Measurements from ENCODE around the gene KPNA6. TPM values are rescaled to one million over a fixed set of nuclear protein-coding genes. Genes with fewer than 3 reads are reported as not detected.
A peak's percentile ranks its signal among the peaks of the same experiment; 100 is the strongest.

KPNA6 gene
- total and polyA plus RNA-seq, 10 of the 15 experiments (the other 5 are each of a cell fraction or from before 2014, with no cell fraction given): 11.1 to 55.6 (median 25.9) TPM

DNA sequence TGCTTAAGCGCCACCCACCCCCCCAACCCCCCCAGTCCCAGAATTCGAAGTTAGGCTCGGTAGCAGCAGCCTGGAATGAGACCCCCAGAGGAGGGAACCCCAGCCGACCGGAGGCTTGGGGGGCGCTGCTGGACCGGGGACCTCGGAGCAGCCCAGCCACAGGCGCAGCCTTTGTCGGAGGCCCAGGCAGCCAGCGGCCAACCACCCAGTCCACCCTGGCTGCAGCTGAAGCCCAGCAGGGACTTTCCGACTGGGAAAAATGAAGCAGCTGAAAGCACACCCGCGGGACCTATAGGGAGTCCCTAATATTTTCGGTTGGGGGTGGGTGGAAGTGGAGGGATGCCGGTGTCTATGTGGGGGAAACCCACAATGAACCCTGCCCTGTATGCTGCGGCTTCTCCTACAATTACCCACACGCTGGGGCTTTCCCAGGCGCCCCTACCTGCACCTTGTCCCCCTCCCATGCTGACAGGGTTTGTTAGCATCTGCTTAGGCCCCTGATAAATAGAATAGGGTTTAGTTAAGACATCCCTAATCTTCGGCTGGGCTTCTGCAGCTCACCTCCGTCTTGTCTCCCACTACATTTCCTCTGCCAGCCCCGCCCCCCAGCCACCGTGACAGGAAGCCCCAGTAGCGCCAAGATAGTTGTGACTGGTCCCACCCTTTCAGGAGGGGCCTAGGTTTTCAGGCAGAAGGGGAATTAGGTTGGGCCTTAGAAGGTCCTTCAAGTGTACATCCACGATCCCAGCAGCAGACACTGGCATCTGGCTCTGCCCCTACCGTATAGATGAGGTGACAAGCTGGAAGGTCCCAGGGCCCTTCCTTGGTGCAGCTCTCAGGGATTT is 93.4 kb downstream of the KPNA6 start (continued):
- no peak for TF ChIP-seq KAT2A (conservative IDR thresholded peaks at IDR 0.05; ENCODE audit: control insufficient read depth, low read depth, low read length)
- TF ChIP-seq ZNF622 (IDR thresholded peaks at IDR 0.05): no peak
- TF ChIP-seq, protein P1, sequence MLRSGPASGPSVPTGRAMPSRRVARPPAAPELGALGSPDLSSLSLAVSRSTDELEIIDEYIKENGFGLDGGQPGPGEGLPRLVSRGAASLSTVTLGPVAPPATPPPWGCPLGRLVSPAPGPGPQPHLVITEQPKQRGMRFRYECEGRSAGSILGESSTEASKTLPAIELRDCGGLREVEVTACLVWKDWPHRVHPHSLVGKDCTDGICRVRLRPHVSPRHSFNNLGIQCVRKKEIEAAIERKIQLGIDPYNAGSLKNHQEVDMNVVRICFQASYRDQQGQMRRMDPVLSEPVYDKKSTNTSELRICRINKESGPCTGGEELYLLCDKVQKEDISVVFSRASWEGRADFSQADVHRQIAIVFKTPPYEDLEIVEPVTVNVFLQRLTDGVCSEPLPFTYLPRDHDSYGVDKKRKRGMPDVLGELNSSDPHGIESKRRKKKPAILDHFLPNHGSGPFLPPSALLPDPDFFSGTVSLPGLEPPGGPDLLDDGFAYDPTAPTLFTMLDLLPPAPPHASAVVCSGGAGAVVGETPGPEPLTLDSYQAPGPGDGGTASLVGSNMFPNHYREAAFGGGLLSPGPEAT (IDR thresholded peaks at IDR 0.05; ENCODE audit: low read depth): peak; percentile 79
- TF ChIP-seq, protein P2, sequence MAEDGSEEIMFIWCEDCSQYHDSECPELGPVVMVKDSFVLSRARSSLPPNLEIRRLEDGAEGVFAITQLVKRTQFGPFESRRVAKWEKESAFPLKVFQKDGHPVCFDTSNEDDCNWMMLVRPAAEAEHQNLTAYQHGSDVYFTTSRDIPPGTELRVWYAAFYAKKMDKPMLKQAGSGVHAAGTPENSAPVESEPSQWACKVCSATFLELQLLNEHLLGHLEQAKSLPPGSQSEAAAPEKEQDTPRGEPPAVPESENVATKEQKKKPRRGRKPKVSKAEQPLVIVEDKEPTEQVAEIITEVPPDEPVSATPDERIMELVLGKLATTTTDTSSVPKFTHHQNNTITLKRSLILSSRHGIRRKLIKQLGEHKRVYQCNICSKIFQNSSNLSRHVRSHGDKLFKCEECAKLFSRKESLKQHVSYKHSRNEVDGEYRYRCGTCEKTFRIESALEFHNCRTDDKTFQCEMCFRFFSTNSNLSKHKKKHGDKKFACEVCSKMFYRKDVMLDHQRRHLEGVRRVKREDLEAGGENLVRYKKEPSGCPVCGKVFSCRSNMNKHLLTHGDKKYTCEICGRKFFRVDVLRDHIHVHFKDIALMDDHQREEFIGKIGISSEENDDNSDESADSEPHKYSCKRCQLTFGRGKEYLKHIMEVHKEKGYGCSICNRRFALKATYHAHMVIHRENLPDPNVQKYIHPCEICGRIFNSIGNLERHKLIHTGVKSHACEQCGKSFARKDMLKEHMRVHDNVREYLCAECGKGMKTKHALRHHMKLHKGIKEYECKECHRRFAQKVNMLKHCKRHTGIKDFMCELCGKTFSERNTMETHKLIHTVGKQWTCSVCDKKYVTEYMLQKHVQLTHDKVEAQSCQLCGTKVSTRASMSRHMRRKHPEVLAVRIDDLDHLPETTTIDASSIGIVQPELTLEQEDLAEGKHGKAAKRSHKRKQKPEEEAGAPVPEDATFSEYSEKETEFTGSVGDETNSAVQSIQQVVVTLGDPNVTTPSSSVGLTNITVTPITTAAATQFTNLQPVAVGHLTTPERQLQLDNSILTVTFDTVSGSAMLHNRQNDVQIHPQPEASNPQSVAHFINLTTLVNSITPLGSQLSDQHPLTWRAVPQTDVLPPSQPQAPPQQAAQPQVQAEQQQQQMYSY (CRISPR knock-in tag; IDR thresholded peaks at IDR 0.05): no peak
- peak; percentile 20 for TF ChIP-seq MEF2B (IDR thresholded peaks at IDR 0.05; ENCODE audit: partially characterized antibody, poor library complexity, severe bottlenecking)
- peak; percentile 60; the same call in 1 of the 2 replicates for TF ChIP-seq DPF2 (IDR thresholded peaks at IDR 0.05)
- TF ChIP-seq RBBP5 (conservative IDR thresholded peaks at IDR 0.05): no peak
- peak; percentile 47; the same call in 1 of the 2 replicates for TF ChIP-seq POLR2AphosphoS5 (IDR thresholded peaks at IDR 0.05; ENCODE audit: low read length)
- peak; percentile 90 for TF ChIP-seq RUNX3 (IDR thresholded peaks at IDR 0.05; ENCODE audit: low read length)
- TF ChIP-seq MXI1 (IDR thresholded peaks at IDR 0.05; ENCODE audit: low read depth, low read length): peak; percentile 72
- TF ChIP-seq IKZF1 (conservative IDR thresholded peaks at IDR 0.05): peak; percentile 93
- no peak for TF ChIP-seq NFYA (IDR thresholded peaks at IDR 0.05; ENCODE audit: borderline replicate concordance, low read depth, low read length)
- TF ChIP-seq HDGF (IDR thresholded peaks at IDR 0.05): 0 out of 2 replicates have a peak, but pooled peaks have one; percentile 36
- TF ChIP-seq TBL1XR1 (IDR thresholded peaks at IDR 0.05; ENCODE audit: low read depth, low read length): peak; percentile 58
- TF ChIP-seq IKZF2 (IDR thresholded peaks at IDR 0.05): peak; percentile 80 to 82
- TF ChIP-seq POLR2A (IDR thresholded peaks at IDR 0.05; ENCODE audit: low read depth, low read length): peak; percentile 67
- no peak for TF ChIP-seq ZZZ3 (IDR thresholded peaks at IDR 0.05; ENCODE audit: control insufficient read depth, insufficient read length, low read depth)
- TF ChIP-seq, protein P3, sequence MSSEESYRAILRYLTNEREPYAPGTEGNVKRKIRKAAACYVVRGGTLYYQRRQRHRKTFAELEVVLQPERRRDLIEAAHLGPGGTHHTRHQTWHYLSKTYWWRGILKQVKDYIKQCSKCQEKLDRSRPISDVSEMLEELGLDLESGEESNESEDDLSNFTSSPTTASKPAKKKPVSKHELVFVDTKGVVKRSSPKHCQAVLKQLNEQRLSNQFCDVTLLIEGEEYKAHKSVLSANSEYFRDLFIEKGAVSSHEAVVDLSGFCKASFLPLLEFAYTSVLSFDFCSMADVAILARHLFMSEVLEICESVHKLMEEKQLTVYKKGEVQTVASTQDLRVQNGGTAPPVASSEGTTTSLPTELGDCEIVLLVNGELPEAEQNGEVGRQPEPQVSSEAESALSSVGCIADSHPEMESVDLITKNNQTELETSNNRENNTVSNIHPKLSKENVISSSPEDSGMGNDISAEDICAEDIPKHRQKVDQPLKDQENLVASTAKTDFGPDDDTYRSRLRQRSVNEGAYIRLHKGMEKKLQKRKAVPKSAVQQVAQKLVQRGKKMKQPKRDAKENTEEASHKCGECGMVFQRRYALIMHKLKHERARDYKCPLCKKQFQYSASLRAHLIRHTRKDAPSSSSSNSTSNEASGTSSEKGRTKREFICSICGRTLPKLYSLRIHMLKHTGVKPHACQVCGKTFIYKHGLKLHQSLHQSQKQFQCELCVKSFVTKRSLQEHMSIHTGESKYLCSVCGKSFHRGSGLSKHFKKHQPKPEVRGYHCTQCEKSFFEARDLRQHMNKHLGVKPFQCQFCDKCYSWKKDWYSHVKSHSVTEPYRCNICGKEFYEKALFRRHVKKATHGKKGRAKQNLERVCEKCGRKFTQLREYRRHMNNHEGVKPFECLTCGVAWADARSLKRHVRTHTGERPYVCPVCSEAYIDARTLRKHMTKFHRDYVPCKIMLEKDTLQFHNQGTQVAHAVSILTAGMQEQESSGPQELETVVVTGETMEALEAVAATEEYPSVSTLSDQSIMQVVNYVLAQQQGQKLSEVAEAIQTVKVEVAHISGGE (CRISPR knock-in tag; IDR thresholded peaks at IDR 0.05): no peak
- no peak; the same call in 1 of the 2 replicates for TF ChIP-seq SIN3A (IDR thresholded peaks at IDR 0.05; ENCODE audit: low read depth, low read length)
- 0 out of 2 replicates have a peak, but pooled peaks have one; percentile 33 for TF ChIP-seq MTA3 (IDR thresholded peaks at IDR 0.05; ENCODE audit: borderline replicate concordance, low read length)
- peak; percentile 38; the same call in 1 of the 2 replicates for TF ChIP-seq PML (IDR thresholded peaks at IDR 0.05; ENCODE audit: low read length)
